GM12878 (cell line): ENCODE results near the gene YBX2. TPM values are rescaled to one million over a fixed set of nuclear protein-coding genes. Genes with fewer than 3 reads are reported as not detected.

Experiments used
- ATF7 ChIP-seq: fragments of 450-650 bp; IDR thresholded peaks from 2 replicates; pipeline ENCODE4 v1.6.1; 2016; ENCODE audit warnings: low read depth, mild to moderate bottlenecking
- CBFB ChIP-seq: IDR thresholded peaks from 2 replicates; pipeline ENCODE4 v1.6.1; 2016; ENCODE audit warnings: antibody characterized with exemption, low read depth
- CREB1 ChIP-seq: IDR thresholded peaks from 2 replicates; pipeline ENCODE4 v1.6.1; 2012; ENCODE audit warnings: low read depth, mild to moderate bottlenecking, inconsistent platforms
- FOXK2 ChIP-seq: fragments of 450-650 bp; IDR thresholded peaks from 2 replicates; pipeline ENCODE4 v1.6.1; 2017; ENCODE audit warnings: mild to moderate bottlenecking, moderate library complexity
- IRF4 ChIP-seq: IDR thresholded peaks from 2 replicates; pipeline ENCODE4 v1.6.1; 2011; ENCODE audit warnings: low read depth, low read length
- MEF2B ChIP-seq: fragments of 450-650 bp; IDR thresholded peaks from 2 replicates; pipeline ENCODE4 v1.6.1; 2018; ENCODE audit warnings: mild to moderate bottlenecking, moderate library complexity; ENCODE audit not compliant: partially characterized antibody, poor library complexity, severe bottlenecking
- MTA2 ChIP-seq: fragments of 450-650 bp; IDR thresholded peaks from 2 replicates; pipeline ENCODE4 v1.6.1; 2016; ENCODE audit warnings: low read depth, mild to moderate bottlenecking, moderate library complexity
- NFIC ChIP-seq: IDR thresholded peaks from 2 replicates; pipeline ENCODE4 v1.6.1; 2012; ENCODE audit warnings: low read depth, mild to moderate bottlenecking, inconsistent platforms, low read length, moderate library complexity
- NRF1 ChIP-seq: conservative IDR thresholded peaks from 2 replicates; pipeline ENCODE4 v1.6.1; 2011; ENCODE audit warnings: mild to moderate bottlenecking, low read depth, low read length, improper control_type of control experiment
- POLR2AphosphoS2 ChIP-seq: IDR thresholded peaks from 2 replicates; pipeline ENCODE4 v1.6.1; 2011; ENCODE audit warnings: low read depth, mild to moderate bottlenecking, low read length, improper control_type of control experiment, moderate library complexity
- POLR2AphosphoS5 ChIP-seq: IDR thresholded peaks from 2 replicates; pipeline ENCODE4 v1.6.1; 2011; ENCODE audit warnings: mild to moderate bottlenecking, low read length, inconsistent platforms
- RBBP5 ChIP-seq: fragments of 200-600 bp; sonication (generic); conservative IDR thresholded peaks from 2 replicates; pipeline ENCODE4 v1.6.1; 2016
- RUNX3 ChIP-seq: IDR thresholded peaks from 2 replicates; pipeline ENCODE4 v1.6.1; 2012; ENCODE audit warnings: low read length, inconsistent platforms
- SIN3A ChIP-seq: IDR thresholded peaks from 2 replicates; pipeline ENCODE4 v1.6.1; 2012; ENCODE audit warnings: low read depth, low read length, improper control_type of control experiment
- YBX1 ChIP-seq: fragments of 450-650 bp; IDR thresholded peaks from 2 replicates; pipeline ENCODE4 v1.6.1; 2016; ENCODE audit warnings: antibody characterized with exemption
- polyA plus RNA-seq, 11 experiments: library from polyadenylated mRNA; depleted of rRNA in 4 of 11; unstranded in 6 of 11; stranded (reverse) in 5 of 11; fragments of >200 nt; fragmentation: Nextera tagmentation in 4 of 11; fragmentation: Illumina TruSeq in 1 of 11; extraction: Ambion mirVana in 4 of 11; extraction: Trizol in 1 of 11; gene quantifications; 1 replicate in 1 of 11; 2 replicates in 10 of 11; pipeline versions ENCODE4 v1.2.1 to v1.2.3, GENCODE V29; 2011 to 2016; ENCODE audit warnings: inconsistent platforms in 2 of 11, missing spikeins in 2 of 11, low read depth in 1 of 11
- total RNA-seq, 4 experiments: library from RNA; depleted of rRNA in 3 of 4; stranded (reverse); fragments of >200 nt in 3 of 4; fragmentation: Illumina TruSeq in 1 of 4; extraction: Trizol in 1 of 4; gene quantifications; 2 replicates each; pipeline versions ENCODE4 v1.2.1 to v1.2.3, GENCODE V29; 2013 to 2021
- TF ChIP-seq, protein P1 (sequence below): fragments of 450-650 bp; conservative IDR thresholded peaks from 2 replicates; pipeline ENCODE4 v1.6.1; 2017; ENCODE audit warnings: mild to moderate bottlenecking, moderate library complexity
- TF ChIP-seq, protein P2 (sequence below): fragments of 450-650 bp; IDR thresholded peaks from 2 replicates; pipeline ENCODE4 v1.6.1; 2016; ENCODE audit warnings: mild to moderate bottlenecking
- TF ChIP-seq, protein P3 (sequence below): fragments of 450-650 bp; IDR thresholded peaks from 2 replicates; pipeline ENCODE4 v1.6.1; 2016; ENCODE audit warnings: mild to moderate bottlenecking
- TF ChIP-seq, protein P4 (sequence below): IDR thresholded peaks from 2 replicates; pipeline ENCODE4 v1.6.1; 2012; ENCODE audit warnings: low read depth, low read length, improper control_type of control experiment
- TF ChIP-seq, protein P5 (sequence below): fragments of 450-650 bp; IDR thresholded peaks from 2 replicates; pipeline ENCODE4 v1.6.1; 2017; ENCODE audit warnings: low read depth, mild to moderate bottlenecking, moderate library complexity
- TF ChIP-seq, protein P6 (sequence below): IDR thresholded peaks from 2 replicates; pipeline ENCODE4 v1.6.1; 2011; ENCODE audit warnings: mild to moderate bottlenecking, low read depth, low read length, moderate library complexity; ENCODE audit not compliant: insufficient replicate concordance

The YBX2 gene
- total and polyA plus RNA-seq, 10 of the 15 experiments (the other 5 are each of a cell fraction or from before 2014, with no cell fraction given), result not detected

DNA sequence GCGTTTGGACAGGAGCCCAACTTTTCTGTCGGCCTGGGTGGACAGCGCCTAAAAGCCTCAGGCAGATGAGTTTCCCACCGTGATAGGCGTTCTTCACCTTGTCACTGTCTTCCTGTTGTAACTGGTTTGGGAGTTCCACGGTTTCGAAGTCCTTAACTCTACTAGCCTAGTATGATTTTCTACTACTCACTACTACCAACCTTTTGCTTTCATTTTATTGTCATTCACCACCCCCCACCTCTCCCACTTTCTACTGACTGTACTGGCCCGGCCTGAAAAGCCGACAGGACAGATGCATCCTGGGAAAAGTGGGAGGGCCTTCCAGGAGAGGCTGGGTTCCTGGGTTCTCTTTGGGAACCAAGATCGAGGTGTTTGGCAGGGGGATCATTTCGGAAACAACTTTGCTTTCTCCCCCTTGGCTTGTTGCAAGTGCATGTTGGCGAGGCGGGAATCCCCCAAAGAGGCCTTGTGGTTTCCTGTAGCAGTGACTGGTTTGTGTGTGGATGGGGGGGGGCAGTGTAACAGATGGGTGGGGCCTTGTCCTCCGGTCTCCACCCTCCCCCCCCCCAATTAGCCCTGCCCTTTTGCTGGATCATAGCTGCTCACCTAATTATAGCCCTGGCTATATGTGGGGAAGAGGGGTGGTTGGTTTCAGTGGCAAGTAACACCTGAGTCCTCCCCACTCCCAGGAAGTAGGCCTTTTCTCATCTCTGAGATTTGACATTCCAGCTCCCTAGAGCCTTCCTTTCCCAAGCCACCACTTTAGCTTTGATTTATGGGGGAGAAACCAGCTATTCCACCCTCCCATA is 14.4 kb upstream of the YBX2 start (continued):
- peak; percentile 75; the same call in 1 of the 2 replicates for TF ChIP-seq CREB1
- peak; percentile 91 for TF ChIP-seq CBFB
- no peak for TF ChIP-seq YBX1
- TF ChIP-seq, protein P1, sequence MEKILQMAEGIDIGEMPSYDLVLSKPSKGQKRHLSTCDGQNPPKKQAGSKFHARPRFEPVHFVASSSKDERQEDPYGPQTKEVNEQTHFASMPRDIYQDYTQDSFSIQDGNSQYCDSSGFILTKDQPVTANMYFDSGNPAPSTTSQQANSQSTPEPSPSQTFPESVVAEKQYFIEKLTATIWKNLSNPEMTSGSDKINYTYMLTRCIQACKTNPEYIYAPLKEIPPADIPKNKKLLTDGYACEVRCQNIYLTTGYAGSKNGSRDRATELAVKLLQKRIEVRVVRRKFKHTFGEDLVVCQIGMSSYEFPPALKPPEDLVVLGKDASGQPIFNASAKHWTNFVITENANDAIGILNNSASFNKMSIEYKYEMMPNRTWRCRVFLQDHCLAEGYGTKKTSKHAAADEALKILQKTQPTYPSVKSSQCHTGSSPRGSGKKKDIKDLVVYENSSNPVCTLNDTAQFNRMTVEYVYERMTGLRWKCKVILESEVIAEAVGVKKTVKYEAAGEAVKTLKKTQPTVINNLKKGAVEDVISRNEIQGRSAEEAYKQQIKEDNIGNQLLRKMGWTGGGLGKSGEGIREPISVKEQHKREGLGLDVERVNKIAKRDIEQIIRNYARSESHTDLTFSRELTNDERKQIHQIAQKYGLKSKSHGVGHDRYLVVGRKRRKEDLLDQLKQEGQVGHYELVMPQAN, result peak; percentile 58
- TF ChIP-seq, protein P2, sequence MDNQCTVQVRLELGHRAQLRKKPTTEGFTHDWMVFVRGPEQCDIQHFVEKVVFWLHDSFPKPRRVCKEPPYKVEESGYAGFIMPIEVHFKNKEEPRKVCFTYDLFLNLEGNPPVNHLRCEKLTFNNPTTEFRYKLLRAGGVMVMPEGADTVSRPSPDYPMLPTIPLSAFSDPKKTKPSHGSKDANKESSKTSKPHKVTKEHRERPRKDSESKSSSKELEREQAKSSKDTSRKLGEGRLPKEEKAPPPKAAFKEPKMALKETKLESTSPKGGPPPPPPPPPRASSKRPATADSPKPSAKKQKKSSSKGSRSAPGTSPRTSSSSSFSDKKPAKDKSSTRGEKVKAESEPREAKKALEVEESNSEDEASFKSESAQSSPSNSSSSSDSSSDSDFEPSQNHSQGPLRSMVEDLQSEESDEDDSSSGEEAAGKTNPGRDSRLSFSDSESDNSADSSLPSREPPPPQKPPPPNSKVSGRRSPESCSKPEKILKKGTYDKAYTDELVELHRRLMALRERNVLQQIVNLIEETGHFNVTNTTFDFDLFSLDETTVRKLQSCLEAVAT, result peak; percentile 86
- TF ChIP-seq ATF7, result peak; percentile 55
- 0 out of 2 replicates have a peak, but pooled peaks have one; percentile 6 for TF ChIP-seq IRF4
- peak; percentile 31; the same call in 1 of the 2 replicates for TF ChIP-seq MTA2
- TF ChIP-seq SIN3A, result peak; percentile 61
- TF ChIP-seq, protein P3, sequence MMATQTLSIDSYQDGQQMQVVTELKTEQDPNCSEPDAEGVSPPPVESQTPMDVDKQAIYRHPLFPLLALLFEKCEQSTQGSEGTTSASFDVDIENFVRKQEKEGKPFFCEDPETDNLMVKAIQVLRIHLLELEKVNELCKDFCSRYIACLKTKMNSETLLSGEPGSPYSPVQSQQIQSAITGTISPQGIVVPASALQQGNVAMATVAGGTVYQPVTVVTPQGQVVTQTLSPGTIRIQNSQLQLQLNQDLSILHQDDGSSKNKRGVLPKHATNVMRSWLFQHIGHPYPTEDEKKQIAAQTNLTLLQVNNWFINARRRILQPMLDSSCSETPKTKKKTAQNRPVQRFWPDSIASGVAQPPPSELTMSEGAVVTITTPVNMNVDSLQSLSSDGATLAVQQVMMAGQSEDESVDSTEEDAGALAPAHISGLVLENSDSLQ, result peak; percentile 50; the same call in 1 of the 2 replicates
- peak; percentile 62; the same call in 1 of the 2 replicates for TF ChIP-seq NFIC
- peak; percentile 29 for TF ChIP-seq MEF2B
- TF ChIP-seq, protein P4, sequence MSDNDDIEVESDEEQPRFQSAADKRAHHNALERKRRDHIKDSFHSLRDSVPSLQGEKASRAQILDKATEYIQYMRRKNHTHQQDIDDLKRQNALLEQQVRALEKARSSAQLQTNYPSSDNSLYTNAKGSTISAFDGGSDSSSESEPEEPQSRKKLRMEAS, result no peak
- TF ChIP-seq FOXK2, result peak; percentile 58; the same call in 1 of the 2 replicates
- 0 out of 2 replicates have a peak, but pooled peaks have one; percentile 30 for TF ChIP-seq RBBP5
- TF ChIP-seq NRF1, result no peak
- TF ChIP-seq, protein P5, sequence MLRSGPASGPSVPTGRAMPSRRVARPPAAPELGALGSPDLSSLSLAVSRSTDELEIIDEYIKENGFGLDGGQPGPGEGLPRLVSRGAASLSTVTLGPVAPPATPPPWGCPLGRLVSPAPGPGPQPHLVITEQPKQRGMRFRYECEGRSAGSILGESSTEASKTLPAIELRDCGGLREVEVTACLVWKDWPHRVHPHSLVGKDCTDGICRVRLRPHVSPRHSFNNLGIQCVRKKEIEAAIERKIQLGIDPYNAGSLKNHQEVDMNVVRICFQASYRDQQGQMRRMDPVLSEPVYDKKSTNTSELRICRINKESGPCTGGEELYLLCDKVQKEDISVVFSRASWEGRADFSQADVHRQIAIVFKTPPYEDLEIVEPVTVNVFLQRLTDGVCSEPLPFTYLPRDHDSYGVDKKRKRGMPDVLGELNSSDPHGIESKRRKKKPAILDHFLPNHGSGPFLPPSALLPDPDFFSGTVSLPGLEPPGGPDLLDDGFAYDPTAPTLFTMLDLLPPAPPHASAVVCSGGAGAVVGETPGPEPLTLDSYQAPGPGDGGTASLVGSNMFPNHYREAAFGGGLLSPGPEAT, result peak; percentile 76; the same call in 1 of the 2 replicates
- TF ChIP-seq, protein P6, sequence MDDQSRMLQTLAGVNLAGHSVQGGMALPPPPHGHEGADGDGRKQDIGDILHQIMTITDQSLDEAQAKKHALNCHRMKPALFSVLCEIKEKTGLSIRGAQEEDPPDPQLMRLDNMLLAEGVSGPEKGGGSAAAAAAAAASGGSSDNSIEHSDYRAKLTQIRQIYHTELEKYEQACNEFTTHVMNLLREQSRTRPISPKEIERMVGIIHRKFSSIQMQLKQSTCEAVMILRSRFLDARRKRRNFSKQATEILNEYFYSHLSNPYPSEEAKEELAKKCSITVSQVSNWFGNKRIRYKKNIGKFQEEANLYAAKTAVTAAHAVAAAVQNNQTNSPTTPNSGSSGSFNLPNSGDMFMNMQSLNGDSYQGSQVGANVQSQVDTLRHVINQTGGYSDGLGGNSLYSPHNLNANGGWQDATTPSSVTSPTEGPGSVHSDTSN, result peak; percentile 3
- 0 out of 2 replicates have a peak, but pooled peaks have one; percentile 35 for TF ChIP-seq POLR2AphosphoS2
- peak; percentile 92 for TF ChIP-seq POLR2AphosphoS5
- peak; percentile 96 for TF ChIP-seq RUNX3
